ENCODE data around the gene ATP10A.

The ATP10A gene

GRCh38 chr15:25863111-25863967 is at the start of gene ATP10A:
Gene ATP10A (minus strand): TSS chr15:25863327. CDS start chr15:25863096, 231 bp downstream.
- Histone ChIP-seq H3K4me1 (ENCODE audit: control insufficient read depth in 1 of 2, insufficient read depth in 2 of 2, low read length in 2 of 2) (no peaks in the 10 kb centered on the region), H3K27ac (ENCODE audit: low read depth, low read length) (peak within 1 kb of the TSS; percentile 7), H3K4me3 (ENCODE audit: low read depth in 1 of 2, low read length in 2 of 2) (peak within 1 kb of the TSS; percentile 51 to 65)

GRCh38 chr15:25912035-25912434 is 48.9 kb upstream of the ATP10A start:
- Histone ChIP-seq H3K27ac (ENCODE audit: low read depth, low read length) (no peak overlapping the region), H3K27me3 (ENCODE audit: control insufficient read depth in 1 of 2, insufficient read depth in 2 of 2, low read length in 2 of 2) (no peaks in the 10 kb centered on the region), H3K36me3 (ENCODE audit: control insufficient read depth in 1 of 2, insufficient read depth in 2 of 2, low read length in 2 of 2) (no peaks in the 10 kb centered on the region), H3K4me3 (ENCODE audit: low read depth in 1 of 2, low read length in 2 of 2) (no peak overlapping the region), H3K4me1 (ENCODE audit: control insufficient read depth in 1 of 2, insufficient read depth in 2 of 2, low read length in 2 of 2) (no peaks in the 10 kb centered on the region), H3K9ac (ENCODE audit: low read depth in 1 of 2, low read length in 2 of 2) (no peak overlapping the region), H3K9me3 (ENCODE audit: control insufficient read depth in 1 of 2, low read length in 2 of 2) (peaks cover 0 to 7% of the 10 kb centered on the region in 2 donors)

More at GRCh38 chr15:25863111-25863967, at the start of gene ATP10A:
- Histone ChIP-seq H3K27me3 (ENCODE audit: control insufficient read depth in 1 of 2, insufficient read depth in 2 of 2, low read length in 2 of 2) (no peaks in the 10 kb centered on the region), H3K9ac (ENCODE audit: low read depth in 1 of 2, low read length in 2 of 2) (peak within 1 kb of the TSS; percentile 31 to 39), H3K36me3 (ENCODE audit: control insufficient read depth in 1 of 2, insufficient read depth in 2 of 2, low read length in 2 of 2) (no peaks in the 10 kb centered on the region), H3K9me3 (ENCODE audit: control insufficient read depth in 1 of 2, low read length in 2 of 2) (peaks cover 7 to 10% of the 10 kb centered on the region in 2 donors)

- no peaks in the 10 kb centered on the region for H3K4me1 ChIP-seq (ENCODE audit: control insufficient read depth in 1 of 2, insufficient read depth in 2 of 2, low read length in 2 of 2)
- no peak overlapping the region for H3K4me3 ChIP-seq (ENCODE audit: low read depth in 1 of 2, low read length in 2 of 2)
- H3K36me3 ChIP-seq (ENCODE audit: control insufficient read depth in 1 of 2, insufficient read depth in 2 of 2, low read length in 2 of 2) = no peaks in the 10 kb centered on the region
- H3K9me3 ChIP-seq (ENCODE audit: control insufficient read depth in 1 of 2, low read length in 2 of 2) = peaks cover 0 to 7% of the 10 kb centered on the region in 2 donors
- H3K27me3 ChIP-seq (ENCODE audit: control insufficient read depth in 1 of 2, insufficient read depth in 2 of 2, low read length in 2 of 2) = no peaks in the 10 kb centered on the region
- H3K27ac ChIP-seq (ENCODE audit: low read depth, low read length) = no peak overlapping the region
- H3K9ac ChIP-seq (ENCODE audit: low read depth in 1 of 2, low read length in 2 of 2) = no peak overlapping the region
Measured at GRCh38 chr15:25910832-25911231, 47.7 kb upstream of the ATP10A start.

- no peaks in the 10 kb centered on the region for H3K27me3 ChIP-seq (ENCODE audit: control insufficient read depth in 1 of 2, insufficient read depth in 2 of 2, low read length in 2 of 2)
- no peaks in the 10 kb centered on the region for H3K36me3 ChIP-seq (ENCODE audit: control insufficient read depth in 1 of 2, insufficient read depth in 2 of 2, low read length in 2 of 2)
- no peak overlapping the region for H3K4me3 ChIP-seq (ENCODE audit: low read depth in 1 of 2, low read length in 2 of 2)
- no peak overlapping the region for H3K9ac ChIP-seq (ENCODE audit: low read depth in 1 of 2, low read length in 2 of 2)
- H3K9me3 ChIP-seq (ENCODE audit: control insufficient read depth in 1 of 2, low read length in 2 of 2) = peaks cover 0 to 7% of the 10 kb centered on the region in 2 donors
- no peak overlapping the region for H3K27ac ChIP-seq (ENCODE audit: low read depth, low read length)
- H3K4me1 ChIP-seq (ENCODE audit: control insufficient read depth in 1 of 2, insufficient read depth in 2 of 2, low read length in 2 of 2) = no peaks in the 10 kb centered on the region
Measured at GRCh38 chr15:25909806-25910205, 46.7 kb upstream of the ATP10A start.

- H3K4me1 ChIP-seq (ENCODE audit: control insufficient read depth in 1 of 2, insufficient read depth in 2 of 2, low read length in 2 of 2) = no peaks in the 10 kb centered on the region
- peaks cover 0 to 7% of the 10 kb centered on the region in 2 donors for H3K9me3 ChIP-seq (ENCODE audit: control insufficient read depth in 1 of 2, low read length in 2 of 2)
- H3K27ac ChIP-seq (ENCODE audit: low read depth, low read length) = no peak overlapping the region
- H3K27me3 ChIP-seq (ENCODE audit: control insufficient read depth in 1 of 2, insufficient read depth in 2 of 2, low read length in 2 of 2) = no peaks in the 10 kb centered on the region
- H3K36me3 ChIP-seq (ENCODE audit: control insufficient read depth in 1 of 2, insufficient read depth in 2 of 2, low read length in 2 of 2) = no peaks in the 10 kb centered on the region
- H3K9ac ChIP-seq (ENCODE audit: low read depth in 1 of 2, low read length in 2 of 2) = no peak overlapping the region
- no peak overlapping the region for H3K4me3 ChIP-seq (ENCODE audit: low read depth in 1 of 2, low read length in 2 of 2)
Measured at GRCh38 chr15:25909325-25909724, 46.2 kb upstream of the ATP10A start.

- H3K36me3 ChIP-seq (ENCODE audit: control insufficient read depth in 1 of 2, insufficient read depth in 2 of 2, low read length in 2 of 2) = no peaks in the 10 kb centered on the region
- H3K27ac ChIP-seq (ENCODE audit: low read depth, low read length) = no peak overlapping the region
- H3K9me3 ChIP-seq (ENCODE audit: control insufficient read depth in 1 of 2, low read length in 2 of 2) = peaks cover 0 to 16% of the 10 kb centered on the region in 2 donors
- H3K27me3 ChIP-seq (ENCODE audit: control insufficient read depth in 1 of 2, insufficient read depth in 2 of 2, low read length in 2 of 2) = no peaks in the 10 kb centered on the region
- no peak overlapping the region for H3K4me3 ChIP-seq (ENCODE audit: low read depth in 1 of 2, low read length in 2 of 2)
- no peak overlapping the region for H3K9ac ChIP-seq (ENCODE audit: low read depth in 1 of 2, low read length in 2 of 2)
- no peaks in the 10 kb centered on the region for H3K4me1 ChIP-seq (ENCODE audit: control insufficient read depth in 1 of 2, insufficient read depth in 2 of 2, low read length in 2 of 2)
Measured at GRCh38 chr15:25905140-25905539, 42.0 kb upstream of the ATP10A start.

GRCh38 chr15:25903024-25903581 is 40.0 kb upstream of the ATP10A start:
- peaks cover 0 to 18% of the 10 kb centered on the region in 2 donors for H3K9me3 ChIP-seq (ENCODE audit: control insufficient read depth in 1 of 2, low read length in 2 of 2)
- no peaks in the 10 kb centered on the region for H3K4me1 ChIP-seq (ENCODE audit: control insufficient read depth in 1 of 2, insufficient read depth in 2 of 2, low read length in 2 of 2)
- no peaks in the 10 kb centered on the region for H3K27me3 ChIP-seq (ENCODE audit: control insufficient read depth in 1 of 2, insufficient read depth in 2 of 2, low read length in 2 of 2)
- H3K27ac ChIP-seq (ENCODE audit: low read depth, low read length) = no peak overlapping the region
- H3K4me3 ChIP-seq (ENCODE audit: low read depth in 1 of 2, low read length in 2 of 2) = no peak overlapping the region
- no peak overlapping the region for H3K9ac ChIP-seq (ENCODE audit: low read depth in 1 of 2, low read length in 2 of 2)
- no peaks in the 10 kb centered on the region for H3K36me3 ChIP-seq (ENCODE audit: control insufficient read depth in 1 of 2, insufficient read depth in 2 of 2, low read length in 2 of 2)

GRCh38 chr15:25901811-25902605 is 38.9 kb upstream of the ATP10A start:
- Histone ChIP-seq H3K36me3 (ENCODE audit: control insufficient read depth in 1 of 2, insufficient read depth in 2 of 2, low read length in 2 of 2) (no peaks in the 10 kb centered on the region), H3K27me3 (ENCODE audit: control insufficient read depth in 1 of 2, insufficient read depth in 2 of 2, low read length in 2 of 2) (no peaks in the 10 kb centered on the region), H3K4me3 (ENCODE audit: low read depth in 1 of 2, low read length in 2 of 2) (no peak overlapping the region), H3K9me3 (ENCODE audit: control insufficient read depth in 1 of 2, low read length in 2 of 2) (peaks cover 0 to 22% of the 10 kb centered on the region in 2 donors), H3K4me1 (ENCODE audit: control insufficient read depth in 1 of 2, insufficient read depth in 2 of 2, low read length in 2 of 2) (no peaks in the 10 kb centered on the region), H3K9ac (ENCODE audit: low read depth in 1 of 2, low read length in 2 of 2) (no peak overlapping the region), H3K27ac (ENCODE audit: low read depth, low read length) (no peak overlapping the region)

GRCh38 chr15:25900901-25901300 is 37.8 kb upstream of the ATP10A start:
- no peak overlapping the region for H3K27ac ChIP-seq (ENCODE audit: low read depth, low read length)
- no peak overlapping the region for H3K9ac ChIP-seq (ENCODE audit: low read depth in 1 of 2, low read length in 2 of 2)
- peaks cover 0 to 22% of the 10 kb centered on the region in 2 donors for H3K9me3 ChIP-seq (ENCODE audit: control insufficient read depth in 1 of 2, low read length in 2 of 2)

GRCh38 chr15:25900431-25900830 is 37.3 kb upstream of the ATP10A start:
- peaks cover 3 to 22% of the 10 kb centered on the region in 2 donors for H3K9me3 ChIP-seq (ENCODE audit: control insufficient read depth in 1 of 2, low read length in 2 of 2)
- no peak overlapping the region for H3K27ac ChIP-seq (ENCODE audit: low read depth, low read length)
- H3K27me3 ChIP-seq (ENCODE audit: control insufficient read depth in 1 of 2, insufficient read depth in 2 of 2, low read length in 2 of 2) = no peaks in the 10 kb centered on the region
- no peaks in the 10 kb centered on the region for H3K36me3 ChIP-seq (ENCODE audit: control insufficient read depth in 1 of 2, insufficient read depth in 2 of 2, low read length in 2 of 2)
- H3K4me3 ChIP-seq (ENCODE audit: low read depth in 1 of 2, low read length in 2 of 2) = no peak overlapping the region
- H3K4me1 ChIP-seq (ENCODE audit: control insufficient read depth in 1 of 2, insufficient read depth in 2 of 2, low read length in 2 of 2) = no peaks in the 10 kb centered on the region
- H3K9ac ChIP-seq (ENCODE audit: low read depth in 1 of 2, low read length in 2 of 2) = no peak overlapping the region

More at GRCh38 chr15:25900901-25901300, 37.8 kb upstream of the ATP10A start:
- H3K4me3 ChIP-seq (ENCODE audit: low read depth in 1 of 2, low read length in 2 of 2) = no peak overlapping the region
- no peaks in the 10 kb centered on the region for H3K4me1 ChIP-seq (ENCODE audit: control insufficient read depth in 1 of 2, insufficient read depth in 2 of 2, low read length in 2 of 2)
- H3K36me3 ChIP-seq (ENCODE audit: control insufficient read depth in 1 of 2, insufficient read depth in 2 of 2, low read length in 2 of 2) = no peaks in the 10 kb centered on the region
- no peaks in the 10 kb centered on the region for H3K27me3 ChIP-seq (ENCODE audit: control insufficient read depth in 1 of 2, insufficient read depth in 2 of 2, low read length in 2 of 2)

Measured in duodenal mucosa (tissue), 2 donors.